ENCODE measurements around the gene OR10H4.

Gene OR10H4

GRCh38 chr19:15913384-15913783 lies 35.4 kb upstream of the OR10H4 start:
- FAIRE-seq: no peak
- DNase-seq (ENCODE audit: insufficient read length, low spot score): no peak
- TF ChIP-seq CTCF (IDR thresholded peaks at IDR 0.05; ENCODE audit: insufficient read depth, missing control alignments): no peak

- FAIRE-seq (no peak), DNase-seq (ENCODE audit: insufficient read length, low spot score) (no peak)
- TF ChIP-seq CTCF (IDR thresholded peaks at IDR 0.05; ENCODE audit: insufficient read depth, missing control alignments): no peak
These were observed 35.0 kb upstream of the OR10H4 start for GRCh38 chr19:15913830-15914229.

- FAIRE-seq (no peak), DNase-seq (ENCODE audit: insufficient read length, low spot score) (no peak)
- TF ChIP-seq CTCF (IDR thresholded peaks at IDR 0.05; ENCODE audit: insufficient read depth, missing control alignments): no peak
These were observed 33.7 kb upstream of the OR10H4 start for GRCh38 chr19:15915109-15915508.

- no peak for TF ChIP-seq CTCF (IDR thresholded peaks at IDR 0.05; ENCODE audit: insufficient read depth, missing control alignments)
- DNase-seq (ENCODE audit: insufficient read length, low spot score) (no peak), FAIRE-seq (no peak)
These were observed 29.6 kb upstream of the OR10H4 start for GRCh38 chr19:15919243-15919642.

- DNase-seq (ENCODE audit: insufficient read length, low spot score): no peak
- no peak for TF ChIP-seq CTCF (IDR thresholded peaks at IDR 0.05; ENCODE audit: insufficient read depth, missing control alignments)
- FAIRE-seq: no peak
These were observed 26.8 kb upstream of the OR10H4 start for GRCh38 chr19:15922021-15922420.

GRCh38 chr19:15923702-15924101 lies 25.1 kb upstream of the OR10H4 start:
- TF ChIP-seq CTCF (IDR thresholded peaks at IDR 0.05; ENCODE audit: insufficient read depth, missing control alignments): no peak
- no peak for DNase-seq (ENCODE audit: insufficient read length, low spot score)
- FAIRE-seq: no peak

- TF ChIP-seq CTCF (IDR thresholded peaks at IDR 0.05; ENCODE audit: insufficient read depth, missing control alignments): no peak
These were observed 22.3 kb upstream of the OR10H4 start for GRCh38 chr19:15926484-15926883.

More at GRCh38 chr19:15926484-15926883, 22.3 kb upstream of the OR10H4 start:
- DNase-seq (ENCODE audit: insufficient read length, low spot score): no peak
- no peak for FAIRE-seq
